H9 (cell line): ENCODE measurements around the gene CRISPLD2. TPM values are rescaled to one million over a fixed set of nuclear protein-coding genes. Genes with fewer than 3 reads are reported as not detected.

Experiments used
- DNase-seq: peaks from one replicate; pipeline ENCODE4 v3.0.0-alpha.2; 2017
- H2AFZ ChIP-seq: one replicate; pipeline ENCODE4 v1.6.1; 2013; ENCODE audit warnings: mild to moderate bottlenecking, low read length, control low read depth, moderate library complexity
- H2AK5ac ChIP-seq: 2 replicates; pipeline ENCODE4 v1.6.1; 2013; ENCODE audit warnings: low read length, control low read depth, mixed read lengths; ENCODE audit not compliant: insufficient read length
- H2BK120ac ChIP-seq: one replicate; pipeline ENCODE4 v1.6.1; 2013; ENCODE audit warnings: low read depth, mild to moderate bottlenecking, low read length, control low read depth, inconsistent platforms; ENCODE audit not compliant: poor library complexity, severe bottlenecking
- H2BK12ac ChIP-seq: 2 replicates; pipeline ENCODE4 v1.6.1; 2013; ENCODE audit warnings: low read length, control low read depth, mixed read lengths, low read depth; ENCODE audit not compliant: insufficient read length
- H2BK15ac ChIP-seq: 2 replicates; pipeline ENCODE4 v1.6.1; 2013; ENCODE audit warnings: low read depth, low read length, control low read depth
- H2BK20ac ChIP-seq: one replicate; pipeline ENCODE4 v1.6.1; 2013; ENCODE audit warnings: low read depth, mild to moderate bottlenecking, low read length, control low read depth, inconsistent platforms; ENCODE audit not compliant: poor library complexity, severe bottlenecking
- H2BK5ac ChIP-seq: 2 replicates; pipeline ENCODE4 v1.6.1; 2013; ENCODE audit warnings: low read length, control low read depth, mixed read lengths; ENCODE audit not compliant: insufficient read length
- H3K14ac ChIP-seq: 2 replicates; pipeline ENCODE4 v1.6.1; 2013; ENCODE audit warnings: low read length, control low read depth; ENCODE audit not compliant: insufficient read depth
- H3K18ac ChIP-seq: 2 replicates; pipeline ENCODE4 v1.6.1; 2013; ENCODE audit warnings: low read depth, mild to moderate bottlenecking, mixed read lengths, low read length, control low read depth; ENCODE audit not compliant: insufficient read length
- H3K23ac ChIP-seq: 2 replicates; pipeline ENCODE4 v1.6.1; 2013; ENCODE audit warnings: low read length, control low read depth, mixed read lengths, low read depth; ENCODE audit not compliant: insufficient read length
- H3K23me2 ChIP-seq: 2 replicates; pipeline ENCODE4 v1.6.1; 2013; ENCODE audit warnings: low read depth, mild to moderate bottlenecking, mixed read lengths, low read length, control low read depth; ENCODE audit not compliant: insufficient read length, poor library complexity, severe bottlenecking
- H3K27ac ChIP-seq: 2 replicates; pipeline ENCODE4 v1.5.1; 2013; ENCODE audit warnings: low read length, control low read depth, mixed read lengths, low read depth; ENCODE audit not compliant: insufficient read length
- H3K27me3 ChIP-seq: 2 replicates; pipeline ENCODE4 v1.6.1; 2013; ENCODE audit warnings: low read length, control low read depth, inconsistent platforms; ENCODE audit not compliant: insufficient read depth
- H3K4ac ChIP-seq: 2 replicates; pipeline ENCODE4 v1.6.1; 2013; ENCODE audit warnings: low read depth, mild to moderate bottlenecking, control low read depth, inconsistent platforms, low read length, moderate library complexity
- H3K4me1 ChIP-seq: 2 replicates; pipeline ENCODE4 v1.6.1; 2013; ENCODE audit warnings: low read length, control low read depth, inconsistent platforms; ENCODE audit not compliant: insufficient read depth
- H3K4me2 ChIP-seq: 2 replicates; pipeline ENCODE4 v1.6.1; 2013; ENCODE audit warnings: low read length, control low read depth, mixed read lengths; ENCODE audit not compliant: insufficient read length, insufficient read depth
- H3K56ac ChIP-seq: 2 replicates; pipeline ENCODE4 v1.6.1; 2013; ENCODE audit warnings: low read depth, mild to moderate bottlenecking, mixed read lengths, low read length, control low read depth; ENCODE audit not compliant: insufficient read length
- H3K79me1 ChIP-seq: 2 replicates; pipeline ENCODE4 v1.6.1; 2013; ENCODE audit warnings: low read depth, mild to moderate bottlenecking, moderate library complexity, low read length, control low read depth, inconsistent platforms; ENCODE audit not compliant: insufficient read depth, poor library complexity, severe bottlenecking
- H3K79me2 ChIP-seq: 2 replicates; pipeline ENCODE4 v1.6.1; 2013; ENCODE audit warnings: low read length, control low read depth, inconsistent platforms; ENCODE audit not compliant: insufficient read depth
- H3K9ac ChIP-seq: 2 replicates; pipeline ENCODE4 v1.6.1; 2013; ENCODE audit warnings: low read length, control low read depth, mixed read lengths; ENCODE audit not compliant: insufficient read length; ENCODE audit errors: extremely low read depth
- H3K9me3 ChIP-seq: one replicate; pipeline ENCODE4 v1.6.1; 2013; ENCODE audit warnings: low read depth, low read length, inconsistent platforms; ENCODE audit not compliant: control insufficient read depth
- H3T11ph ChIP-seq: one replicate; pipeline ENCODE4 v1.6.1; 2013; ENCODE audit warnings: mild to moderate bottlenecking, low read length, control low read depth, inconsistent platforms
- H4K20me1 ChIP-seq: one replicate; pipeline ENCODE4 v1.6.1; 2013; ENCODE audit not compliant: control insufficient read depth, insufficient read length, insufficient read depth
- H4K5ac ChIP-seq: 2 replicates; pipeline ENCODE4 v1.6.1; 2013; ENCODE audit warnings: low read depth, mild to moderate bottlenecking, mixed read lengths, low read length, control low read depth; ENCODE audit not compliant: insufficient read length
- H4K8ac ChIP-seq: replicated peaks from 2 replicates; pipeline ENCODE4 v1.6.1; 2013; ENCODE audit warnings: low read length, control low read depth, mixed read lengths, low read depth; ENCODE audit not compliant: insufficient read length
- H4K91ac ChIP-seq: 2 replicates; pipeline ENCODE4 v1.6.1; 2013; ENCODE audit warnings: low read depth, mild to moderate bottlenecking, moderate library complexity, mixed read lengths, low read length, control low read depth; ENCODE audit not compliant: insufficient read length
- H3K27ac Mint-ChIP-seq, 3 experiments: 2 replicates in 2 of 3; 3 replicates in 1 of 3; pipeline ENCODE4 v1.8.0; 2020 to 2021; ENCODE audit warnings: mixed read lengths in 3 of 3, mild to moderate bottlenecking in 1 of 3, moderate library complexity in 1 of 3
- H3K27me3 Mint-ChIP-seq: 2 replicates; pipeline ENCODE4 v1.8.0; 2021; ENCODE audit warnings: low read depth, mild to moderate bottlenecking, moderate library complexity, mixed read lengths
- H3K36me3 Mint-ChIP-seq, 3 experiments: 2 replicates in 2 of 3; 3 replicates in 1 of 3; pipeline ENCODE4 v1.8.0; 2020 to 2021; ENCODE audit warnings: low read depth in 3 of 3, mixed read lengths in 3 of 3; ENCODE audit not compliant: insufficient read depth in 1 of 3
- H3K4me1 Mint-ChIP-seq, 2 experiments: 2 replicates each; pipeline ENCODE4 v1.8.0; 2020; ENCODE audit warnings: mixed read lengths in 2 of 2
- H3K4me3 Mint-ChIP-seq, 2 experiments: 2 replicates in 1 of 2; 3 replicates in 1 of 2; pipeline ENCODE4 v1.8.0; 2020 to 2021; ENCODE audit warnings: mild to moderate bottlenecking in 2 of 2, mixed read lengths in 2 of 2, moderate library complexity in 1 of 2
- H3K9me3 Mint-ChIP-seq, 2 experiments: 2 replicates in 1 of 2; 3 replicates in 1 of 2; pipeline ENCODE4 v1.8.0; 2020; ENCODE audit warnings: mild to moderate bottlenecking in 2 of 2, mixed read lengths in 2 of 2, moderate library complexity in 1 of 2
- CTCF ChIP-seq: fragments of 200-600 bp; sonication (generic); conservative IDR thresholded peaks from 3 replicates; pipeline ENCODE4 v1.8.0; 2021; ENCODE audit warnings: antibody characterized with exemption, mild to moderate bottlenecking
- WGBS: extraction: QIAGEN DNeasy Blood & Tissue Kit; methylation state at CpG from one replicate; pipeline ENCODE4 v1.1.7; 2013; ENCODE audit warnings: missing lambda C conversion rate, low lambda C conversion rate, mixed read lengths; ENCODE audit not compliant: insufficient read length; ENCODE audit errors: extremely low coverage; 5-methylcytosine and 5-hydroxymethylcytosine counted together
- total RNA-seq: library from RNA; stranded (reverse); gene quantifications from 2 replicates; pipeline ENCODE4 v1.2.1, GENCODE V29; 2021

CRISPLD2 gene
- total RNA-seq, 1 experiment from 2014 or later: 2.3 TPM

- no peaks in the 10 kb centered on the region; a peak in 1 of 7 replicates for H3K36me3 Mint-ChIP-seq
- no peak overlapping the region for H3K56ac ChIP-seq
- no peak overlapping the region for H3K4me2 ChIP-seq
- no peak overlapping the region for H3K14ac ChIP-seq
- no peak overlapping the region for H2BK20ac ChIP-seq
- no peaks in the 10 kb centered on the region for H3K23me2 ChIP-seq
- H2BK5ac ChIP-seq: no peak overlapping the region
- no peak for TF ChIP-seq CTCF
- no peak overlapping the region for H2BK120ac ChIP-seq
- H3K9me3 ChIP-seq: no peaks in the 10 kb centered on the region
- H4K91ac ChIP-seq: no peak overlapping the region
- no peak overlapping the region for H3T11ph ChIP-seq
- WGBS: no CpG with 5 or more reads among the region's 7 CpGs
- no peaks in the 10 kb centered on the region for H3K79me2 ChIP-seq
- no peak overlapping the region for H2AK5ac ChIP-seq
- no peak overlapping the region for H2AFZ ChIP-seq
- no peak overlapping the region for H3K9ac ChIP-seq
- no peak overlapping the region for H2BK12ac ChIP-seq
- H3K27ac ChIP-seq: no peak overlapping the region
- peaks cover 58 to 72% of the 10 kb centered on the region in 2 experiments for H3K4me1 Mint-ChIP-seq
- H4K20me1 ChIP-seq: no peaks in the 10 kb centered on the region
- no peak overlapping the region for H3K27ac Mint-ChIP-seq
- H4K5ac ChIP-seq: no peak overlapping the region
- no peak overlapping the region for H3K4ac ChIP-seq
- H3K27me3 ChIP-seq: no peaks in the 10 kb centered on the region
- no peak overlapping the region for H3K23ac ChIP-seq
- H3K18ac ChIP-seq: no peak overlapping the region
- no peaks in the 10 kb centered on the region for H3K79me1 ChIP-seq
- peak overlapping the region in 1 of 2 experiments; percentile 32; a peak in 1 of 5 replicates for H3K4me3 Mint-ChIP-seq
- H2BK15ac ChIP-seq: no peak overlapping the region
- H3K27me3 Mint-ChIP-seq: peaks cover 60% of the 10 kb centered on the region
- peaks cover 8% of the 10 kb centered on the region; the same call in 1 of the 2 replicates for H3K4me1 ChIP-seq
- no peaks in the 10 kb centered on the region; a peak in 1 of 5 replicates for H3K9me3 Mint-ChIP-seq
- DNase-seq: no peak
- H4K8ac ChIP-seq: no peak overlapping the region
Observed at GRCh38 chr16:84839956-84840355, 20.2 kb downstream of the CRISPLD2 start.
